ENCODE data around the gene OR5C1.

The OR5C1 gene

DNA sequence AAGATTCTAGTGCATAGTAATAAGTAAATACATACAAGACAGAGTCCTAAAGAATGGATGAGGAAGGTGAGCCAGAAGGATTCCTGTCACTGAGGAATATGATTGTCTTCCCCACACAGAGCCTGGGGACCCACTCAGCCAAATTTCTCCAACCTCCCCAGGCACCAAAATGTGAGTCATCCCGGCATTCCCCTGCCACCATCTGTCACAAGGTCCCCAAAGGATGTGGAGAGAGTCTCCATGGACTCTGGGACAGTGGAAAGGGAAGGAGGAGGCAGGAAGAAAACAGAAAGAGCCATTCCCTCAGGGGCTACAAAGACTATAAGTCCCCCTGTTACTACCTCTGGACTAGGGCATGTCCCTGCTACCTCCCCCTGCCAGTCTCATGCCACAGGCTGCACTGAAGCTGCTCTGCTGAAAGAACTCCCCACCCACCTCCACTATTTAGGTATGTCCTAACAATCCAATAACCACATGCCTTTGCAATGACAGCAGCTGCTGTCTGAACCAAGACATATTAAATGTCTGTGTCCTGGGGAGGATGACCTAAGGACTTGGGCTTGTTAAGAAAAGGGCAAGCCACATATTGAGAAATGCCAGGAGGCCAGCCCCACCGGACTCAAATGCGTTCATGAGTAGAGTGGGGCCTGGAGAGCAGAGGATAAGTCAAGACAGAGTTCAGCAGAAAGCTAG is 10.7 kb upstream of the OR5C1 start:
- no peak overlapping the region for H3K9ac ChIP-seq
- H3K27ac ChIP-seq: no peak overlapping the region
- no peak for TF ChIP-seq CTCF (IDR thresholded peaks at IDR 0.05)

GRCh38 chr9:122779181-122779580 is 9.6 kb upstream of the OR5C1 start:
- TF ChIP-seq CTCF (IDR thresholded peaks at IDR 0.05): no peak
- no peaks in the 10 kb centered on the region for H3K36me3 ChIP-seq (ENCODE audit: control insufficient read depth, insufficient read depth, low read length)

More for the DNA sequence above, 10.7 kb upstream of the OR5C1 start:
- no peaks in the 10 kb centered on the region for H3K27me3 ChIP-seq (ENCODE audit: control insufficient read depth, insufficient read depth, low read length)
- no peak overlapping the region for H3K4me2 ChIP-seq (ENCODE audit: low read length)
- H3K36me3 ChIP-seq (ENCODE audit: control insufficient read depth, insufficient read depth, low read length): no peaks in the 10 kb centered on the region
- H3K4me3 ChIP-seq (ENCODE audit: low read depth, low read length): no peak overlapping the region
- no peaks in the 10 kb centered on the region for H3K79me2 ChIP-seq
- no peaks in the 10 kb centered on the region for H3K4me1 ChIP-seq
- H2AFZ ChIP-seq: no peak overlapping the region
- no peaks in the 10 kb centered on the region for H3K9me3 ChIP-seq (ENCODE audit: control insufficient read depth, low read length)

GRCh38 chr9:122780026-122780425 is 8.7 kb upstream of the OR5C1 start:
- no peak overlapping the region for H3K9ac ChIP-seq
- no peak overlapping the region for H3K27ac ChIP-seq
- no peak overlapping the region for H3K4me3 ChIP-seq (ENCODE audit: low read depth, low read length)
- no peaks in the 10 kb centered on the region for H3K36me3 ChIP-seq (ENCODE audit: control insufficient read depth, insufficient read depth, low read length)
- TF ChIP-seq CTCF (IDR thresholded peaks at IDR 0.05): no peak
- H3K4me1 ChIP-seq: no peaks in the 10 kb centered on the region
- no peaks in the 10 kb centered on the region for H3K79me2 ChIP-seq
- H2AFZ ChIP-seq: no peak overlapping the region
- H3K27me3 ChIP-seq (ENCODE audit: control insufficient read depth, insufficient read depth, low read length): no peaks in the 10 kb centered on the region
- H3K9me3 ChIP-seq (ENCODE audit: control insufficient read depth, low read length): no peaks in the 10 kb centered on the region
- no peak overlapping the region for H3K4me2 ChIP-seq (ENCODE audit: low read length)

More at GRCh38 chr9:122779181-122779580, 9.6 kb upstream of the OR5C1 start:
- Histone ChIP-seq H2AFZ (no peak overlapping the region), H3K27ac (no peak overlapping the region), H3K79me2 (no peaks in the 10 kb centered on the region), H3K27me3 (ENCODE audit: control insufficient read depth, insufficient read depth, low read length) (no peaks in the 10 kb centered on the region), H3K4me2 (ENCODE audit: low read length) (no peak overlapping the region), H3K4me1 (no peaks in the 10 kb centered on the region), H3K9me3 (ENCODE audit: control insufficient read depth, low read length) (no peaks in the 10 kb centered on the region), H3K4me3 (ENCODE audit: low read depth, low read length) (no peak overlapping the region), H3K9ac (no peak overlapping the region)

DNA sequence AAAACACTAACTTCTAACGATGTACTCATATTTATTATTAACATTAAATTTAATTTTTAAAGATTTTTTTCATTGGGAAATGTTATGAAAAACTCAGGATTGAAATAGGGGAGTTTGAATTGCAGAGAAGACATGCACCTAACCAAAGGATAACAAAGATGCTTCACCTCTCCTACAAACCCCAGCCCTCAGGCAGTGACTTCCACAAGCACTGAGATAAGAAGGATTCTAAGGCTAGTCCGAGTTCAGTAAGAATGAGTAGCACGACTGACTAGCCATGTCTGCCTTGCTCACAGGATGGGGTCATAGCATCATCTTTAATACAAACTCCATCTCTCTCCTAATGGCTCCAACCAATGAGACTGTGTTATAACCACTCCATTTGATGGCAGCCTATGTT is 7.1 kb upstream of the OR5C1 start:
- no peak overlapping the region for H2AFZ ChIP-seq
- no peak for TF ChIP-seq CTCF (IDR thresholded peaks at IDR 0.05)
- no peaks in the 10 kb centered on the region for H3K27me3 ChIP-seq (ENCODE audit: control insufficient read depth, insufficient read depth, low read length)
- H3K4me2 ChIP-seq (ENCODE audit: low read length): no peak overlapping the region
- no peak overlapping the region for H3K9ac ChIP-seq
- H3K27ac ChIP-seq: no peak overlapping the region
- H3K4me1 ChIP-seq: no peaks in the 10 kb centered on the region
- no peaks in the 10 kb centered on the region for H3K36me3 ChIP-seq (ENCODE audit: control insufficient read depth, insufficient read depth, low read length)
- H3K4me3 ChIP-seq (ENCODE audit: low read depth, low read length): no peak overlapping the region
- no peaks in the 10 kb centered on the region for H3K79me2 ChIP-seq
- no peaks in the 10 kb centered on the region for H3K9me3 ChIP-seq (ENCODE audit: control insufficient read depth, low read length)

- Histone ChIP-seq H3K9ac (no peak overlapping the region), H3K4me2 (ENCODE audit: low read length) (no peak overlapping the region), H3K27me3 (ENCODE audit: control insufficient read depth, insufficient read depth, low read length) (no peaks in the 10 kb centered on the region), H2AFZ (no peak overlapping the region), H3K4me3 (ENCODE audit: low read depth, low read length) (no peak overlapping the region), H3K9me3 (ENCODE audit: control insufficient read depth, low read length) (no peaks in the 10 kb centered on the region), H3K27ac (no peak overlapping the region), H3K36me3 (ENCODE audit: control insufficient read depth, insufficient read depth, low read length) (no peaks in the 10 kb centered on the region), H3K79me2 (no peaks in the 10 kb centered on the region), H3K4me1 (no peaks in the 10 kb centered on the region)
- TF ChIP-seq CTCF (IDR thresholded peaks at IDR 0.05): no peak
These were observed 3.5 kb upstream of the OR5C1 start for GRCh38 chr9:122785269-122785668.

Measured in parathyroid adenoma (tissue), 2 donors.